ENCODE results near the gene CRHBP.
A peak's percentile ranks its signal among the peaks of the same experiment; 100 is the strongest.
"Not testable (repeated sequence)": the region's sequence is repeated elsewhere in the genome, so short reads cannot be mapped to it uniquely, and the experiment has no call there.

CRHBP gene

GRCh38 chr5:76960004-76960625, 7.3 kb downstream of the CRHBP start:
- DNase-seq = peak in 2 of 4 experiments; percentile 31 to 41

- no peak for DNase-seq
These were observed 11.2 kb downstream of the CRHBP start for GRCh38 chr5:76964060-76964459.

- no peak for DNase-seq
These were observed 18.7 kb downstream of the CRHBP start for GRCh38 chr5:76971511-76971910.

GRCh38 chr5:76972689-76973088, 19.8 kb downstream of the CRHBP start:
- no peak for DNase-seq

- peak in 2 of 4 experiments; percentile 40 to 54 for DNase-seq
These were observed 21.9 kb downstream of the CRHBP start for GRCh38 chr5:76974785-76975184.

- DNase-seq = no peak
These were observed 26.0 kb downstream of the CRHBP start for GRCh38 chr5:76978869-76979268.

- peak in 2 of 4 experiments; percentile 14 to 27 for DNase-seq
These were observed 27.8 kb downstream of the CRHBP start for GRCh38 chr5:76980518-76981144.

- no peak for DNase-seq
These were observed 29.6 kb downstream of the CRHBP start for GRCh38 chr5:76982450-76982849.

GRCh38 chr5:76983468-76983867, 30.6 kb downstream of the CRHBP start:
- DNase-seq = no peak

GRCh38 chr5:76986825-76987526, 34.1 kb downstream of the CRHBP start:
- DNase-seq = peak in 1 of 4 experiments; percentile 12

GRCh38 chr5:76990899-76991459, 38.1 kb downstream of the CRHBP start:
- peak; percentile 61 to 88 (median 80) for DNase-seq

GRCh38 chr5:76993436-76993835, 40.6 kb downstream of the CRHBP start:
- not testable (repeated sequence) for DNase-seq

- no peak for DNase-seq
These were observed 41.5 kb downstream of the CRHBP start for GRCh38 chr5:76994337-76994736.

- not testable (repeated sequence) for DNase-seq
These were observed 45.4 kb downstream of the CRHBP start for GRCh38 chr5:76998251-76998650.

- DNase-seq = peak; percentile 76 to 91 (median 85)
These were observed 46.6 kb downstream of the CRHBP start for GRCh38 chr5:76999451-76999850.

GRCh38 chr5:77003246-77003645, 50.4 kb downstream of the CRHBP start:
- DNase-seq = no peak

GRCh38 chr5:77006124-77006523, 53.3 kb downstream of the CRHBP start:
- DNase-seq = no peak

- no peak for DNase-seq
These were observed 55.6 kb downstream of the CRHBP start for GRCh38 chr5:77008413-77008812.

GRCh38 chr5:77010243-77010642, 57.4 kb downstream of the CRHBP start:
- DNase-seq = no peak

GRCh38 chr5:77011498-77011897, 58.7 kb downstream of the CRHBP start:
- DNase-seq = no peak

- DNase-seq = no peak
These were observed 59.8 kb downstream of the CRHBP start for GRCh38 chr5:77012601-77013000.

- peak; percentile 50 to 85 (median 77) for DNase-seq
These were observed 63.2 kb downstream of the CRHBP start for GRCh38 chr5:77015938-77016569.

GRCh38 chr5:77016962-77017361, 64.1 kb downstream of the CRHBP start:
- no peak for DNase-seq
